Astrocyte (in vitro differentiated cells and primary cell): ENCODE measurements around the gene KCNG2. TPM values are rescaled to one million over a fixed set of nuclear protein-coding genes. Genes with fewer than 3 reads are reported as not detected.

Source experiments
- DNase-seq: peaks from one replicate; pipeline ENCODE4 v3.0.0-alpha.2; 2010; ENCODE audit warnings: low read depth
- FAIRE-seq: peaks from 2 replicates; lab custom pipeline; 2011; peaks lifted over from hg19 to GRCh38; lab: Jason Lieb, UNC
- H2AFZ ChIP-seq: 2 replicates; pipeline ENCODE4 v1.6.0; 2012; ENCODE audit warnings: low read depth, low read length, inconsistent platforms
- H3K27ac ChIP-seq: 2 replicates; pipeline ENCODE4 v1.5.1; 2011; ENCODE audit warnings: low read depth, low read length, inconsistent platforms
- H3K27me3 ChIP-seq: 2 replicates; pipeline ENCODE4 v1.6.0; 2011; ENCODE audit warnings: low read length, inconsistent platforms; ENCODE audit not compliant: insufficient read depth
- H3K36me3 ChIP-seq: 2 replicates; pipeline ENCODE4 v1.5.1; 2011; ENCODE audit warnings: low read length, inconsistent platforms; ENCODE audit not compliant: insufficient read depth
- H3K4me1 ChIP-seq: 2 replicates; pipeline ENCODE4 v1.5.1; 2011; ENCODE audit warnings: low read length, inconsistent platforms; ENCODE audit not compliant: insufficient read depth
- H3K4me2 ChIP-seq: 2 replicates; pipeline ENCODE4 v1.6.0; 2012; ENCODE audit warnings: low read length, inconsistent platforms
- H3K4me3 ChIP-seq: 2 replicates; pipeline ENCODE4 v1.5.1; 2011; ENCODE audit warnings: low read depth, mild to moderate bottlenecking, low read length, inconsistent platforms; ENCODE audit not compliant: insufficient read depth
- H3K79me2 ChIP-seq: 2 replicates; pipeline ENCODE4 v1.6.0; 2012; ENCODE audit warnings: mild to moderate bottlenecking, low read length, inconsistent platforms; ENCODE audit not compliant: insufficient read depth
- H3K9ac ChIP-seq: 2 replicates; pipeline ENCODE4 v1.6.0; 2012; ENCODE audit warnings: mild to moderate bottlenecking, low read length, inconsistent platforms
- H3K9me3 ChIP-seq: 2 replicates; pipeline ENCODE4 v1.5.1; 2012; ENCODE audit warnings: low read depth, mild to moderate bottlenecking, low read length, inconsistent platforms; ENCODE audit not compliant: insufficient read depth
- H4K20me1 ChIP-seq: 2 replicates; pipeline ENCODE4 v1.6.0; 2012; ENCODE audit warnings: low read length, inconsistent platforms; ENCODE audit not compliant: insufficient read depth
- H3K27ac Mint-ChIP-seq: one replicate; pipeline ENCODE4 v1.8.0; 2021; ENCODE audit warnings: mild to moderate bottlenecking, mixed read lengths; ENCODE audit not compliant: unreplicated experiment
- H3K27me3 Mint-ChIP-seq: one replicate; pipeline ENCODE4 v1.8.0; 2021; ENCODE audit warnings: low read depth, mixed read lengths; ENCODE audit not compliant: unreplicated experiment
- H3K36me3 Mint-ChIP-seq: one replicate; pipeline ENCODE4 v1.8.0; 2021; ENCODE audit warnings: low read depth, mixed read lengths; ENCODE audit not compliant: unreplicated experiment
- H3K4me1 Mint-ChIP-seq: one replicate; pipeline ENCODE4 v1.8.0; 2021; ENCODE audit warnings: low read depth, mixed read lengths; ENCODE audit not compliant: unreplicated experiment
- H3K4me3 Mint-ChIP-seq: one replicate; pipeline ENCODE4 v1.8.0; 2021; ENCODE audit warnings: mild to moderate bottlenecking, moderate library complexity, mixed read lengths; ENCODE audit not compliant: unreplicated experiment
- H3K9me3 Mint-ChIP-seq: one replicate; pipeline ENCODE4 v1.8.0; 2021; ENCODE audit warnings: mild to moderate bottlenecking, mixed read lengths; ENCODE audit not compliant: unreplicated experiment
- CTCF ChIP-seq: IDR thresholded peaks from 2 replicates; pipeline ENCODE4 v1.5.1; 2011; ENCODE audit warnings: low read depth, mild to moderate bottlenecking, inconsistent platforms, low read length, moderate library complexity; ENCODE audit not compliant: insufficient read depth
- EZH2 ChIP-seq: IDR thresholded peaks from 2 replicates; pipeline ENCODE4 v1.6.1; 2012; ENCODE audit warnings: mild to moderate bottlenecking, low read length, inconsistent platforms; ENCODE audit not compliant: insufficient read depth
- total RNA-seq: library from RNA; stranded (reverse); gene quantifications from 2 replicates; pipeline ENCODE4 v1.2.1, GENCODE V29; 2021

KCNG2 gene
- total RNA-seq, 1 donor from 2014 or later, result 0.16 TPM

- Mint-ChIP-seq H3K27ac (no peak overlapping the region), H3K36me3 (peaks cover 5% of the 10 kb centered on the region), H3K4me3 (no peak overlapping the region), H3K4me1 (no peaks in the 10 kb centered on the region), H3K27me3 (peaks cover 49% of the 10 kb centered on the region), H3K9me3 (peaks cover 21% of the 10 kb centered on the region)
- no peak overlapping the region for H3K4me2 ChIP-seq
- peaks cover 2% of the 10 kb centered on the region for H3K4me1 ChIP-seq
- TF ChIP-seq CTCF, result no peak
- TF ChIP-seq EZH2, result no peak
- H3K36me3 ChIP-seq, result no peaks in the 10 kb centered on the region
- H3K9ac ChIP-seq, result no peak overlapping the region
- DNase-seq, result no peak
- H3K27me3 ChIP-seq, result peaks cover 10% of the 10 kb centered on the region
- H4K20me1 ChIP-seq, result no peaks in the 10 kb centered on the region
- no peak overlapping the region for H3K27ac ChIP-seq
- no peak overlapping the region for H2AFZ ChIP-seq
- FAIRE-seq, result no peak
- H3K79me2 ChIP-seq, result no peaks in the 10 kb centered on the region
- no peaks in the 10 kb centered on the region for H3K9me3 ChIP-seq
- H3K4me3 ChIP-seq, result no peak overlapping the region
Measured at GRCh38 chr18:79859314-79859713, 61.6 kb downstream of the KCNG2 start.

GRCh38 chr18:79861687-79862086 lies 63.9 kb downstream of the KCNG2 start:
- H3K36me3 Mint-ChIP-seq, result peaks cover 2% of the 10 kb centered on the region
- no peaks in the 10 kb centered on the region for H3K36me3 ChIP-seq
- H2AFZ ChIP-seq, result no peak overlapping the region
- peaks cover 19% of the 10 kb centered on the region for H3K9me3 Mint-ChIP-seq
- H3K4me1 Mint-ChIP-seq, result no peaks in the 10 kb centered on the region
- H3K27ac Mint-ChIP-seq, result no peak overlapping the region
- H3K4me3 Mint-ChIP-seq, result no peak overlapping the region
- FAIRE-seq (no peak), DNase-seq (no peak)
- peaks cover 41% of the 10 kb centered on the region for H3K27me3 Mint-ChIP-seq
- H3K9me3 ChIP-seq, result no peaks in the 10 kb centered on the region
- H4K20me1 ChIP-seq, result no peaks in the 10 kb centered on the region
- peaks cover 2% of the 10 kb centered on the region for H3K4me1 ChIP-seq
- no peak overlapping the region for H3K27ac ChIP-seq
- no peak overlapping the region for H3K4me2 ChIP-seq
- TF ChIP-seq CTCF (no peak), EZH2 (no peak)
- no peak overlapping the region for H3K9ac ChIP-seq
- peaks cover 4% of the 10 kb centered on the region for H3K27me3 ChIP-seq
- no peak overlapping the region for H3K4me3 ChIP-seq
- H3K79me2 ChIP-seq, result no peaks in the 10 kb centered on the region

- Histone ChIP-seq H3K79me2 (no peaks in the 10 kb centered on the region), H3K27me3 (peaks cover 4% of the 10 kb centered on the region), H3K4me1 (no peaks in the 10 kb centered on the region), H3K36me3 (no peaks in the 10 kb centered on the region), H3K4me2 (no peak overlapping the region), H3K9ac (no peak overlapping the region), H2AFZ (no peak overlapping the region), H3K9me3 (no peaks in the 10 kb centered on the region), H3K27ac (no peak overlapping the region), H3K4me3 (no peak overlapping the region), H4K20me1 (no peaks in the 10 kb centered on the region)
- peaks cover 2% of the 10 kb centered on the region for H3K36me3 Mint-ChIP-seq
- H3K4me3 Mint-ChIP-seq, result no peak overlapping the region
- FAIRE-seq (no peak), DNase-seq (no peak)
- H3K27ac Mint-ChIP-seq, result no peak overlapping the region
- TF ChIP-seq EZH2, result no peak
- no peak for TF ChIP-seq CTCF
- H3K4me1 Mint-ChIP-seq, result no peaks in the 10 kb centered on the region
- H3K27me3 Mint-ChIP-seq, result peaks cover 35% of the 10 kb centered on the region
- H3K9me3 Mint-ChIP-seq, result peaks cover 19% of the 10 kb centered on the region
Measured at GRCh38 chr18:79862562-79862961, 64.8 kb downstream of the KCNG2 start.
